Occipital lobe (tissue), 2 donors: Measurements from ENCODE around the gene CEBPA. TPM values are rescaled to one million over a fixed set of nuclear protein-coding genes. Genes with fewer than 3 reads are reported as not detected.

Experiments used
- DNase-seq: peaks from one replicate; lab custom pipeline; 2025; lab: John Stamatoyannopoulos, UW
- total RNA-seq: library from RNA; depleted of rRNA; stranded (reverse); fragments of >200 nt; gene quantifications from one replicate; pipeline ENCODE4 v1.2.3, GENCODE V29; 2014

The CEBPA gene
- total RNA-seq, 1 donor from 2014 or later = 2.8 TPM

- no peak for DNase-seq
These were observed 49.8 kb downstream of the CEBPA start for GRCh38 chr19:33252418-33252962.

GRCh38 chr19:33251526-33252090 lies 50.7 kb downstream of the CEBPA start:
- no peak for DNase-seq

- no peak for DNase-seq
These were observed 51.3 kb downstream of the CEBPA start for GRCh38 chr19:33251076-33251475.

GRCh38 chr19:33250500-33250899 lies 51.8 kb downstream of the CEBPA start:
- no peak for DNase-seq

Other genes with a start within 250 kb of the CEBPA start
- gene RHPN2, start 237.6 kb downstream of the CEBPA start, total RNA-seq = 3.0 TPM
- 16.4 TPM for gene GPATCH1, start 221.4 kb downstream of the CEBPA start, total RNA-seq
- 0.16 TPM for gene WDR88, start 170.4 kb downstream of the CEBPA start, total RNA-seq
- 96.2 TPM for gene LRP3, start 108.2 kb downstream of the CEBPA start, total RNA-seq
- gene SLC7A10, start 76.7 kb downstream of the CEBPA start, total RNA-seq = 2.5 TPM
- gene CEBPG, start 71.2 kb upstream of the CEBPA start, total RNA-seq = 57.2 TPM
- gene PEPD, start 219.3 kb upstream of the CEBPA start, total RNA-seq = 21.5 TPM